ENCODE results near the gene GORASP1.

The GORASP1 gene

GRCh38 chr3:39106281-39106811, 1.1 kb downstream of the GORASP1 start:
- no peak for TF ChIP-seq CTCF (IDR thresholded peaks at IDR 0.05; ENCODE audit: control insufficient read depth, extremely low read depth, insufficient read depth)
- no peak for DNase-seq (ENCODE audit: low read depth)

GRCh38 chr3:39105687-39106063, 1.8 kb downstream of the GORASP1 start:
- DNase-seq (ENCODE audit: low read depth), result no peak
- H3K4me3 ChIP-seq (ENCODE audit: low read depth, low read length), result peak overlapping the region; percentile 99

More at GRCh38 chr3:39106281-39106811, 1.1 kb downstream of the GORASP1 start:
- H3K4me3 ChIP-seq (ENCODE audit: low read depth, low read length), result peak overlapping the region; percentile 99

GRCh38 chr3:39104961-39105686, 2.3 kb downstream of the GORASP1 start:
- H3K4me3 ChIP-seq (ENCODE audit: low read depth, low read length), result no peak overlapping the region
- no peak for TF ChIP-seq CTCF (IDR thresholded peaks at IDR 0.05; ENCODE audit: control insufficient read depth, extremely low read depth, insufficient read depth)
- no peak for DNase-seq (ENCODE audit: low read depth)

More at GRCh38 chr3:39105687-39106063, 1.8 kb downstream of the GORASP1 start:
- no peak for TF ChIP-seq CTCF (IDR thresholded peaks at IDR 0.05; ENCODE audit: control insufficient read depth, extremely low read depth, insufficient read depth)

GRCh38 chr3:39103791-39104552, 3.5 kb downstream of the GORASP1 start:
- no peak for TF ChIP-seq CTCF (IDR thresholded peaks at IDR 0.05; ENCODE audit: control insufficient read depth, extremely low read depth, insufficient read depth)
- no peak overlapping the region for H3K4me3 ChIP-seq (ENCODE audit: low read depth, low read length)
- DNase-seq (ENCODE audit: low read depth), result no peak

- no peak overlapping the region for H3K4me3 ChIP-seq (ENCODE audit: low read depth, low read length)
- DNase-seq (ENCODE audit: low read depth), result no peak
- TF ChIP-seq CTCF (IDR thresholded peaks at IDR 0.05; ENCODE audit: control insufficient read depth, extremely low read depth, insufficient read depth), result no peak
Measured at GRCh38 chr3:39103324-39103693, 4.1 kb downstream of the GORASP1 start.

GRCh38 chr3:39102504-39103323, 4.7 kb downstream of the GORASP1 start:
- DNase-seq (ENCODE audit: low read depth), result no peak
- H3K4me3 ChIP-seq (ENCODE audit: low read depth, low read length), result no peak overlapping the region
- no peak for TF ChIP-seq CTCF (IDR thresholded peaks at IDR 0.05; ENCODE audit: control insufficient read depth, extremely low read depth, insufficient read depth)

All from LNCaP clone FGC (cell line).